ENCODE measurements around the gene GHR.
A peak's percentile ranks its signal among the peaks of the same experiment; 100 is the strongest.

Gene GHR

GRCh38 chr5:42745426-42745825 is 322.2 kb downstream of the GHR start:
- peak in 1 of 2 donors; percentile 21 for DNase-seq

- no peak for DNase-seq
These were observed 322.6 kb downstream of the GHR start for GRCh38 chr5:42745856-42746255.

- no peak for DNase-seq
These were observed 325.8 kb downstream of the GHR start for GRCh38 chr5:42749020-42749419.

GRCh38 chr5:42750507-42750906 is 327.3 kb downstream of the GHR start:
- DNase-seq: no peak

GRCh38 chr5:42751044-42751443 is 327.8 kb downstream of the GHR start:
- DNase-seq: no peak

GRCh38 chr5:42753099-42753498 is 329.9 kb downstream of the GHR start:
- DNase-seq: no peak

- DNase-seq: peak; percentile 11 to 14
These were observed 333.7 kb downstream of the GHR start, which contains the start of gene CCDC152 for GRCh38 chr5:42756606-42757601. Gene CCDC152 (plus strand): TSS chr5:42756818. CDS start chr5:42759122, 2,304 bp downstream.

- DNase-seq: no peak
These were observed 336.2 kb downstream of the GHR start for GRCh38 chr5:42759456-42759855.

- peak; percentile 27 to 64 for DNase-seq
These were observed 337.2 kb downstream of the GHR start for GRCh38 chr5:42760426-42760825.

GRCh38 chr5:42761791-42762190 is 338.6 kb downstream of the GHR start:
- peak in 1 of 2 donors; percentile 67 for DNase-seq

- DNase-seq: peak; percentile 19 to 59
These were observed 344.4 kb downstream of the GHR start for GRCh38 chr5:42767491-42768105.

GRCh38 chr5:42768106-42768504 is 344.9 kb downstream of the GHR start:
- DNase-seq: no peak

- no peak for DNase-seq
These were observed 346.8 kb downstream of the GHR start for GRCh38 chr5:42770003-42770402.
